SU-DHL-6 (cell line): Measurements from ENCODE around the gene CENPX.

Experiments used
- EZH2phosphoT487 ChIP-seq: fragments of 200-600 bp; sonication (generic), shearing (Covaris generic); conservative IDR thresholded peaks from 2 replicates; pipeline ENCODE4 v1.6.1; 2018; ENCODE audit warnings: mild to moderate bottlenecking, antibody characterized with exemption, low read length, moderate library complexity, mixed read lengths
- TF ChIP-seq, protein P1 (sequence below): fragments of 200-600 bp; sonication (generic); IDR thresholded peaks from one replicate; pipeline ENCODE4 v1.5.1; 2017; ENCODE audit warnings: antibody characterized with exemption, mild to moderate bottlenecking, low read length, moderate library complexity; ENCODE audit not compliant: insufficient read depth, poor library complexity, severe bottlenecking

DNA sequence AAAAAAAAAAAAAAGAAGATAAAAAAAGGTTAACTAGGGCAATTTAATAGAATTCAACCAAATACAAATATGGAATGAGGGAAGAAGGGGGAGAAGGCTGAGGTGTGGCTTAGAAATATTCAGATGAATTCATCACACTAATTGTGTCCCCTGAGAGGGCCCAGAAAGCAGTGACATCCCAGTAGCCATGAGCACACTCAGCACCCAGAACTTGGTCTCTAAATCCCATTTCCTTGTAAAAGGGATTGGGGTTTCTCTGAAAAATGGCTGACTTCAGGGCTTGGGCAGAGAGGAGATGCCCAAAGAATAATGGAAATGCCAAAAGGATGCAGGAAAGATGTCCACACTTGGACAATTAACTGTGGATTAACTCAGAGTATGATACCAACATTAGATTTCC lies 49.2 kb downstream of the CENPX start:
- TF ChIP-seq, protein P1, sequence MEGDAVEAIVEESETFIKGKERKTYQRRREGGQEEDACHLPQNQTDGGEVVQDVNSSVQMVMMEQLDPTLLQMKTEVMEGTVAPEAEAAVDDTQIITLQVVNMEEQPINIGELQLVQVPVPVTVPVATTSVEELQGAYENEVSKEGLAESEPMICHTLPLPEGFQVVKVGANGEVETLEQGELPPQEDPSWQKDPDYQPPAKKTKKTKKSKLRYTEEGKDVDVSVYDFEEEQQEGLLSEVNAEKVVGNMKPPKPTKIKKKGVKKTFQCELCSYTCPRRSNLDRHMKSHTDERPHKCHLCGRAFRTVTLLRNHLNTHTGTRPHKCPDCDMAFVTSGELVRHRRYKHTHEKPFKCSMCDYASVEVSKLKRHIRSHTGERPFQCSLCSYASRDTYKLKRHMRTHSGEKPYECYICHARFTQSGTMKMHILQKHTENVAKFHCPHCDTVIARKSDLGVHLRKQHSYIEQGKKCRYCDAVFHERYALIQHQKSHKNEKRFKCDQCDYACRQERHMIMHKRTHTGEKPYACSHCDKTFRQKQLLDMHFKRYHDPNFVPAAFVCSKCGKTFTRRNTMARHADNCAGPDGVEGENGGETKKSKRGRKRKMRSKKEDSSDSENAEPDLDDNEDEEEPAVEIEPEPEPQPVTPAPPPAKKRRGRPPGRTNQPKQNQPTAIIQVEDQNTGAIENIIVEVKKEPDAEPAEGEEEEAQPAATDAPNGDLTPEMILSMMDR: no peak
- no peak for TF ChIP-seq EZH2phosphoT487
